CD8-positive, alpha-beta memory T cell (primary cell): ENCODE results near the gene SINHCAF. TPM values are rescaled to one million over a fixed set of nuclear protein-coding genes. Genes with fewer than 3 reads are reported as not detected.

Source experiments
- CTCF ChIA-PET: fragments of 350-600 bp; sonication (Branson Sonifier 250); formaldehyde crosslinking; loops from one replicate; lab custom pipeline; 2021; ENCODE audit warnings: antibody characterized with exemption; lab: Charles Lee
- POLR2A ChIA-PET: fragments of 350-600 bp; sonication (Branson Sonifier 250); formaldehyde crosslinking; loops from one replicate; lab custom pipeline; 2021; ENCODE audit warnings: antibody characterized with exemption; lab: Charles Lee
- DNase-seq, 5 donors: peaks; one replicate each; pipeline versions ENCODE4 v3.0.0 to v3.0.0-alpha.2; 2020 to 2022; ENCODE audit warnings: mixed read lengths in 1 of 5
- H3K27ac ChIP-seq: one replicate; pipeline ENCODE4 v1.7.0; 2013; ENCODE audit warnings: low read depth, mild to moderate bottlenecking, low read length, moderate library complexity
- H3K27me3 ChIP-seq: 2 replicates; pipeline ENCODE4 v1.7.0; 2013; ENCODE audit warnings: low read length, mild to moderate bottlenecking; ENCODE audit not compliant: insufficient read depth, poor library complexity, severe bottlenecking
- H3K36me3 ChIP-seq: 2 replicates; pipeline ENCODE4 v1.7.0; 2013; ENCODE audit warnings: mild to moderate bottlenecking, low read length, moderate library complexity; ENCODE audit not compliant: insufficient read depth
- H3K4me1 ChIP-seq: 2 replicates; pipeline ENCODE4 v1.7.0; 2013; ENCODE audit warnings: mild to moderate bottlenecking, low read length, moderate library complexity; ENCODE audit not compliant: insufficient read depth
- H3K4me3 ChIP-seq: 2 replicates; pipeline ENCODE4 v1.7.0; 2013; ENCODE audit warnings: mild to moderate bottlenecking, low read length
- H3K9me3 ChIP-seq: 2 replicates; pipeline ENCODE4 v1.7.0; 2013; ENCODE audit warnings: mild to moderate bottlenecking, low read length
- H3K27ac Mint-ChIP-seq, 8 donors: one replicate each; pipeline ENCODE4 v1.8.0; 2020 to 2021; ENCODE audit warnings: mixed read lengths in 8 of 8, mild to moderate bottlenecking in 6 of 8, inconsistent platforms in 3 of 8, moderate library complexity in 3 of 8
- H3K27me3 Mint-ChIP-seq, 2 donors: one replicate each; pipeline ENCODE4 v1.8.0; 2020 to 2021; ENCODE audit warnings: mixed read lengths in 2 of 2, mild to moderate bottlenecking in 1 of 2, moderate library complexity in 1 of 2
- H3K36me3 Mint-ChIP-seq, 3 donors: one replicate each; pipeline ENCODE4 v1.8.0; 2020 to 2021; ENCODE audit warnings: mixed read lengths in 3 of 3, inconsistent platforms in 1 of 3, mild to moderate bottlenecking in 1 of 3
- H3K4me1 Mint-ChIP-seq, 3 donors: one replicate each; pipeline ENCODE4 v1.8.0; 2020 to 2021; ENCODE audit warnings: mixed read lengths in 3 of 3, inconsistent platforms in 1 of 3, mild to moderate bottlenecking in 1 of 3
- H3K4me3 Mint-ChIP-seq, 7 donors: one replicate each; pipeline ENCODE4 v1.8.0; 2020 to 2021; ENCODE audit warnings: mixed read lengths in 7 of 7, mild to moderate bottlenecking in 6 of 7, moderate library complexity in 4 of 7, inconsistent platforms in 2 of 7
- H3K9me3 Mint-ChIP-seq, 5 donors: one replicate each; pipeline ENCODE4 v1.8.0; 2020 to 2022; ENCODE audit warnings: mixed read lengths in 5 of 5, mild to moderate bottlenecking in 3 of 5, moderate library complexity in 2 of 5, inconsistent platforms in 1 of 5
- polyA plus RNA-seq: library from polyadenylated mRNA; unstranded; fragments of 300-500 nt; fragmentation: Illumina TruSeq; gene quantifications from one replicate; pipeline ENCODE4 v1.2.3, GENCODE V29; 2021
- total RNA-seq, 2 experiments: library from RNA; stranded (reverse); gene quantifications; one replicate each; pipeline ENCODE4 v1.2.3, GENCODE V29; 2021

Gene SINHCAF
- total and polyA plus RNA-seq, 3 experiments from 2014 or later, result 55.9 to 149 (median 143) TPM

GRCh38 chr12:31231611-31232360, 94.2 kb downstream of the SINHCAF start:
- Mint-ChIP-seq H3K27ac (no peak overlapping the region), H3K9me3 (peaks cover 0 to 3% (median 0%) of the 10 kb centered on the region in 5 donors), H3K27me3 (peaks cover 6 to 46% of the 10 kb centered on the region in 2 donors), H3K4me3 (no peak overlapping the region), H3K36me3 (no peaks in the 10 kb centered on the region), H3K4me1 (no peaks in the 10 kb centered on the region)
- ChIA-PET POLR2A (no interaction called here), CTCF (interaction anchor here (1.2 kb wide), 1 partner anchor 40 kb away, joined by 5 read pairs; no protein-coding TSS in a partner anchor)
- H3K4me3 ChIP-seq, result no peak overlapping the region
- no peak for DNase-seq
- no peaks in the 10 kb centered on the region for H3K4me1 ChIP-seq
- H3K27me3 ChIP-seq, result peaks cover 3% of the 10 kb centered on the region
- no peaks in the 10 kb centered on the region for H3K36me3 ChIP-seq
- no peaks in the 10 kb centered on the region for H3K9me3 ChIP-seq
- H3K27ac ChIP-seq, result no peak overlapping the region
